ENCODE measurements around the gene NTF4.
"Not testable (repeated sequence)": the region's sequence is repeated elsewhere in the genome, so short reads cannot be mapped to it uniquely, and the experiment has no call there.

The NTF4 gene

GRCh38 chr19:49091391-49092038, 26.9 kb upstream of the NTF4 start:
- DNase-seq (ENCODE audit: low read depth in 2 of 2), result no peak

- no peak for DNase-seq (ENCODE audit: low read depth in 2 of 2)
These were observed 21.7 kb upstream of the NTF4 start for GRCh38 chr19:49086296-49086695.

GRCh38 chr19:49085868-49086232, 21.2 kb upstream of the NTF4 start:
- DNase-seq (ENCODE audit: low read depth in 2 of 2), result no peak

GRCh38 chr19:49085020-49085867, 20.6 kb upstream of the NTF4 start, which contains the start of gene SNRNP70:
SNRNP70 (plus strand) TSS chr19:49085451; CDS start chr19:49086415, 964 bp downstream.
- DNase-seq (ENCODE audit: low read depth in 2 of 2), result peak; percentile 97 to 98

DNA sequence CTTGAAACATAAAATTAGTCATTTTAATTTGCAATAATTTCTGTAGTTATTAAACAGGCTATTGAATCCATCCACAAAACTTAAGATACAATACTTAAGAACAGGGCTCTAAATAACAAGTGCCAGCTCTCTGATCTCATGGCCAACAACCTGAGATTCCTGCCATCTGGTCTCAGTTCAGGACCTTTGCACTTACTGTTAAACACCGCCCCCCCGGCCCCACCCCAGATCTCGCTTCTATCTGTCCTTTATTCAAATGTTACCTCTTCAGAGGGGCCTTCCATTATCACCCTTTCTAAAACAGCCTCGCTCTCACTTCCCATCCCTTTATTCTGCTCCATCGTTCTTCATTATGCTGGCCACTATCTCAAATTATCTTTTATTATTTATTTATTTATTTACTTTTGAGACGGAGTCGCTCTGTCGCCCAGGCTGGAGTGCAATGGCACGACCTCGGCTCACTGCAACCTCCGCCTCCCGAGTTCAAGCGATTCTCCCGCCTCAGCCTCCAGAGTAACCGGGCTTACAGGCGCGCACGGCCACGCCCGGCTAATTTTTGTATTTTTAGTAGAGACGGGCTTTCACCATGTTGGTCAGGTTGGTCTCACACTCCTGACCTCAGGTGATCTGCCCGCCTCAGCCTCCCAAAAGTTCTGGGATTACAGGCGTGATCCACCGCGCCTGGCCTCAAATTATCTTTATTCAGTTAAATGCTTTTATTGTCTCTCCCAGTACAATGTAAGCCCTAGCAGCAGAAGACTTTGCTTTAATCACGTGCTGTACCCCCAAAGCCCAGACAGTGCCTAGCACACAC, 19.8 kb upstream of the NTF4 start:
- no peak for DNase-seq (ENCODE audit: low read depth in 2 of 2)

GRCh38 chr19:49081273-49081672, 16.7 kb upstream of the NTF4 start:
- no peak for DNase-seq (ENCODE audit: low read depth in 2 of 2)

- DNase-seq (ENCODE audit: low read depth in 2 of 2), result no peak
These were observed 15.8 kb upstream of the NTF4 start for GRCh38 chr19:49080392-49080791.

- DNase-seq (ENCODE audit: low read depth in 2 of 2), result not testable (repeated sequence)
These were observed 10.3 kb upstream of the NTF4 start for GRCh38 chr19:49074869-49075268.

- no peak for DNase-seq (ENCODE audit: low read depth in 2 of 2)
These were observed 9.1 kb upstream of the NTF4 start for GRCh38 chr19:49073514-49074378.

DNA sequence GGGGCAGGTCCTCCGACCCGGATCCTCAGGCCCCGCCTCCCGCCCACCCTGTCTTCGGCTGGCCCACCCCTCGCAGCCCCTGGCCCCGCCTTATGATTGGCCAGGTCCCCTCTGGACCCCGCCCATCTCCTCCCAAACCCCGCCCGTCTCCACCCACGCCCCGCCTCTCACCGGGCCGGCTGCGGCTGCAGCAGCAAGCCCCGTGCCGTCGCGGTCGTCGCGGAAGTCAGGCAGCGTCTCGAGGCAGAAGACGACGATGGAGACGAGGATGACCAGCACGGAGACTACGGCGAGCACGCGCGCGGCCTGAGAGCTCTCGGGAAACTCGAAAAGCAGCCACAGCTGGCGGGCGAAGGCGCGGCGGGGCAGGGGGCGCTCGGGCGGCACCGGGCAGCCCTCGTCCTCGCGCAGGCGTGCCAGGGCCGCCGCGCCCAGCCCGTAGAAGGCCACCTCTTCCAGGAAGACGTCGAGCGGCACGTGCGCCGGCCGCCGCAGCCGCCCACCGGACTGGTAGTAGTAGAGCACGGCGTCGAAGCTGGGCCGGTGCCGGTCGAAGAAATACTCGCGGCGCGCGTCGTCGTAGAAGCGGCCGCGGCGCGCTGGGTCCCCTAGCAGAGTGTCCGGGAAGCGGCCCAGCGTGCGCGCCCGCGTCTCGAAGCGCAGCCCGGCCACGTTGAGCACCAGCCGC, 7.4 kb upstream of the NTF4 start:
- DNase-seq (ENCODE audit: low read depth in 2 of 2), result peak in 1 of 2 donors; percentile 22

DNA sequence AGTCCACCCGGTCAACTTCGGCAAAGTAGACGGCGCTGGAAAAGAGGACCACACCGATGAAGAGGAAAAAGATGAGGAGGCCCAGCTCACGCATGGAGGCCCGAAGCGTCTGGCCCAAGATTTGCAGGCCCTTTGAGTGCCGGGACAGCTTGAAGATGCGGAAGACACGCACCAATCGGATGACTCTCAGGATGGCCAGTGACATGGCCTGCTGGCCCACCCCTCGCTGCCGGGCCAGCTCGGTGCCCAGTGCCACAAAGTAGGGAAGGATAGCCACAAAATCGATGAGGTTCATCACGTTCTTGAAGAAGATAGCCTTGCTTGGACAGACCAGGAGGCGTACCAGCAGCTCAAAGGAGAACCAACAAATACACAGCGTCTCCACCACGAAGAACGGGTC, 5.8 kb upstream of the NTF4 start:
- no peak for DNase-seq (ENCODE audit: low read depth in 2 of 2)

DNA sequence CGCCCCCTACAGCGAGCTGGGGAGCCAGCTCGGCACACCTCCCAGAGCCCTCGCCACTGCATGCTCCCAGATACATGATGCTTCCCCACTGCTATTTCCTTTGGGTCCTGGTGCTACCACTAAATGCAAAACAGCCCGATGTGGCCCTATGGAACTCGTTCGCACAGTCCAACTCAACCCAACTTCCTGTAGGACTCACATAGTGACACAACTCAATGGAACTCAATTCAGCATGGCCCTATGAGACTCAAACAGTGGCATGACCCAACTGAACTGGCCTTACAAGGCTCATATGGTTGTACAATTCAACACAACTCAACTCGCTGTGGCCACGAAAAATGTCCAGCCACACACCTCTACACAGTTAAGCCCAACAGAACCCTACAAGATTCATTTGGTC, 4.4 kb upstream of the NTF4 start:
- DNase-seq (ENCODE audit: low read depth in 2 of 2), result no peak

- no peak for DNase-seq (ENCODE audit: low read depth in 2 of 2)
These were observed 2.9 kb upstream of the NTF4 start for GRCh38 chr19:49067554-49067953.

DNA sequence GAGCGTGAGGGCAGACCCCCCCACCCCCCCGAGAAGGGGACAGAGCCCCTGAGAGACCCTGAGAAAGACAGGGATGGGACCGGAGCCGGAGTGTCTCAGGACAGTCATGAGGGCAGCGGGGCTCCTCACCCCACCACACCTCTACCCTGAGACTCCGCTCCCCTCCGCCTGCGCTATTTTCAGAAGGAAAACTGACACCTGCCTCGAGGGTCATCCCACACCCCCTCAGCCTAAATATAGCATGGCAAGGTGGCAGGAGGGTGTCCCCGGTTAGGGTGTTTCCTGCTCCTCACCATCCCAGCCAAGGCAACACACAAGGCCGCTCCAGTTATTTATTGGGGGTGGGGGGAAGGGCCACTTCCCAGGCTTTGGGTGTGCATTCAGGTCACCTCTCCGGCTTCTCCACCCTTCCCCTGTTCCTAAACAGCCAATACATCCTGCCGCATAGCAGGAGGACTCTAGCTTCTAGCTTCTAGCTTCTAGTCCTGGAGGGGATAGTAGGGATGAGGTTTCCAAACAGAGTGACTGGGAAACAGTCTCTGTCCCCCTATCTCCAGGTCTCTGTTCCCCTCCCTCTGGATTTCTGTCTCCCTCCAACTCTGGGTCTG, 1.4 kb upstream of the NTF4 start:
- no peak for DNase-seq (ENCODE audit: low read depth in 2 of 2)

- no peak for DNase-seq (ENCODE audit: low read depth in 2 of 2)
These were observed 489 bp downstream of the NTF4 start for GRCh38 chr19:49064029-49064629.

GRCh38 chr19:49061445-49061844, 3.2 kb downstream of the NTF4 start:
- no peak for DNase-seq (ENCODE audit: low read depth in 2 of 2)

DNA sequence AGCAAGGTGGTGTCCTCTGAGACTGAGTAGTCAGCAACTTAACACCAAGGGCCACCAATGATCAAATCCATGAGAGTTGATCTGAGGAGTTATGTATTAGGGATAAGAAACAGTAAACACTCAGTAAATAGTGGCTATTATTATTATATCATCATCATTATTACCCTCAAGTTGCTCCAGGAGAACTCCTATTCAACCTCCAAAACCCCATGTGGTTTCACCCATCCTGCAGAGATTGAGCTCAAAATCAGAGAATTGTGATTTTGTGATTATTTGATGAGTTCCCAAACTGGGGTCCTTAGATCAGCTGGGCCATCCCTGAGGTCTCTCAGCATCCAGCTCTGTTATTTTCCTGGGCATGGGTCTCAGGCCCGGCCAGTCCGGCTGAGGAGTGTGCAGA, 3.6 kb downstream of the NTF4 start:
- DNase-seq (ENCODE audit: low read depth in 2 of 2), result no peak

DNA sequence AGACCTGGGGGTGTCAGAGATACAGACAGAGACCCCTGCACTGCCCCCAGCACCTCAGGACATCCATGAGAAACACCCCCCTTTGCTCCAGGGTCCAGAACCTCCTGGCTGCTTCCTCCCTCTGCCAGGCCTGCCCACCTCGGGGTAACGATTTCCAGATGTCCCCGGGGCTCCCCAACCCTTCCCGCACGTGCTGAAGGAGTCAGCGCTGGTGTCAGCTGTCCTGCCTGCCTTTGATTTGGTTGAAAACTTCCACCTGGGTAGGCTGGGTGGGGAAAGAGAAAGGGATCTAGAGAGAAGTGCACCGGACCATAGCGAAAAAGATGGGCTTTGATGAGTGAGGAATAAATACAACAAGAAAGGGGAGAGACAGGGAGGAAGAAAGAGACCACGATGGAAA, 5.6 kb downstream of the NTF4 start:
- no peak for DNase-seq (ENCODE audit: low read depth in 2 of 2)

DNA sequence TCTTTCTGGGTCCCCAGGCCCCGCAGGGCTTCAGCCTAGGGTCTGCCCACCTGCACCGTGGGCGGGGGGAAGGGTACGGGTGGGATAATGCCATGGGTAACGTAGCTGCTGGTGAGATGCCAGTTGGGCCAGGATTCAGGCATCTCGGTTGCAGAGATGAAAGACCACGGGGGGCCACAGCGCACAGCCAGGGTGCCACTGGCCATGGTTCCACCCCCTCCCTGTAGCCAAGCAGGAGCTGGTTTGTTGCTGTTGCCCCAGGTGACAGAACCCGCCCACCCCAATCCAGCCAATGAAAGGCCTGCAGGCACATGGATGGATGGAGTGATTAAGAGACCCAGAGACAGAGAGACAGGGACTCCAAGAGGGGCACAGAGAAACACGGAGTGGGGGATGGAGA, 6.1 kb downstream of the NTF4 start:
- DNase-seq (ENCODE audit: low read depth in 2 of 2), result no peak

GRCh38 chr19:49057636-49058234, 6.9 kb downstream of the NTF4 start, which contains the start of gene CGB7:
CGB7 (minus strand) TSS chr19:49057749; CDS start chr19:49055375, 2,374 bp downstream.
- DNase-seq (ENCODE audit: low read depth in 2 of 2), result peak in 1 of 2 donors; percentile 33
